Mesendoderm (in vitro differentiated cells): Measurements from ENCODE around the gene NCCRP1.

Experiments
- DNase-seq: peaks from one replicate; pipeline ENCODE4 v3.0.0; 2013
- H2AK5ac ChIP-seq: 2 replicates; pipeline ENCODE4 v1.6.1; 2013; ENCODE audit warnings: low read length, inconsistent platforms
- H2BK120ac ChIP-seq: 2 replicates; pipeline ENCODE4 v1.6.1; 2013; ENCODE audit warnings: low read depth, mild to moderate bottlenecking, low read length, moderate library complexity, mixed read lengths
- H2BK15ac ChIP-seq: replicated peaks from 2 replicates; pipeline ENCODE4 v1.6.1; 2013; ENCODE audit warnings: low read depth, mild to moderate bottlenecking, moderate library complexity
- H2BK5ac ChIP-seq: 2 replicates; pipeline ENCODE4 v1.6.1; 2013; ENCODE audit warnings: low read length, inconsistent platforms
- H3K18ac ChIP-seq: 2 replicates; pipeline ENCODE4 v1.6.1; 2013; ENCODE audit warnings: mild to moderate bottlenecking, low read length, mixed read lengths
- H3K23ac ChIP-seq: one replicate; pipeline ENCODE4 v1.6.1; 2013; ENCODE audit warnings: low read length
- H3K27ac ChIP-seq: 2 replicates; pipeline ENCODE4 v1.5.1; 2013; ENCODE audit warnings: low read depth, mild to moderate bottlenecking, inconsistent platforms, low read length, moderate library complexity
- H3K27me3 ChIP-seq: 2 replicates; pipeline ENCODE4 v1.6.1; 2013; ENCODE audit warnings: low read length, control low read depth, mild to moderate bottlenecking, inconsistent platforms; ENCODE audit not compliant: insufficient read depth, poor library complexity
- H3K36me3 ChIP-seq: 2 replicates; pipeline ENCODE4 v1.6.1; 2013; ENCODE audit warnings: low read length, inconsistent platforms; ENCODE audit not compliant: control insufficient read depth, insufficient read depth
- H3K4ac ChIP-seq: one replicate; pipeline ENCODE4 v1.6.1; 2013; ENCODE audit warnings: low read depth, mild to moderate bottlenecking, low read length, moderate library complexity
- H3K4me1 ChIP-seq: 2 replicates; pipeline ENCODE4 v1.6.1; 2013; ENCODE audit warnings: low read depth, low read length, inconsistent platforms; ENCODE audit not compliant: control insufficient read depth
- H3K4me2 ChIP-seq: 2 replicates; pipeline ENCODE4 v1.6.1; 2013; ENCODE audit warnings: low read length
- H3K4me3 ChIP-seq: 2 replicates; pipeline ENCODE4 v1.5.1; 2013; ENCODE audit warnings: mild to moderate bottlenecking, low read length
- H3K56ac ChIP-seq: one replicate; pipeline ENCODE4 v1.6.1; 2013; ENCODE audit warnings: low read length
- H3K79me1 ChIP-seq: 2 replicates; pipeline ENCODE4 v1.6.1; 2013; ENCODE audit warnings: low read length, inconsistent platforms
- H3K79me2 ChIP-seq: 2 replicates; pipeline ENCODE4 v1.6.1; 2013; ENCODE audit warnings: mild to moderate bottlenecking, low read length; ENCODE audit not compliant: control insufficient read depth, insufficient read depth
- H3K9ac ChIP-seq: 2 replicates; pipeline ENCODE4 v1.6.1; 2013; ENCODE audit warnings: low read length, inconsistent platforms
- H4K5ac ChIP-seq: one replicate; pipeline ENCODE4 v1.6.1; 2013; ENCODE audit warnings: low read length
- H4K8ac ChIP-seq: one replicate; pipeline ENCODE4 v1.6.1; 2013; ENCODE audit warnings: low read depth, mild to moderate bottlenecking, control low read depth, low read length, moderate library complexity
- WGBS: extraction: QIAGEN DNeasy Blood & Tissue Kit; methylation state at CpG from one replicate; pipeline ENCODE4 v1.1.7; 2013; ENCODE audit warnings: low lambda C conversion rate, missing lambda C conversion rate; ENCODE audit not compliant: insufficient coverage; ENCODE audit errors: extremely low coverage; 5-methylcytosine and 5-hydroxymethylcytosine counted together

Gene NCCRP1

DNA sequence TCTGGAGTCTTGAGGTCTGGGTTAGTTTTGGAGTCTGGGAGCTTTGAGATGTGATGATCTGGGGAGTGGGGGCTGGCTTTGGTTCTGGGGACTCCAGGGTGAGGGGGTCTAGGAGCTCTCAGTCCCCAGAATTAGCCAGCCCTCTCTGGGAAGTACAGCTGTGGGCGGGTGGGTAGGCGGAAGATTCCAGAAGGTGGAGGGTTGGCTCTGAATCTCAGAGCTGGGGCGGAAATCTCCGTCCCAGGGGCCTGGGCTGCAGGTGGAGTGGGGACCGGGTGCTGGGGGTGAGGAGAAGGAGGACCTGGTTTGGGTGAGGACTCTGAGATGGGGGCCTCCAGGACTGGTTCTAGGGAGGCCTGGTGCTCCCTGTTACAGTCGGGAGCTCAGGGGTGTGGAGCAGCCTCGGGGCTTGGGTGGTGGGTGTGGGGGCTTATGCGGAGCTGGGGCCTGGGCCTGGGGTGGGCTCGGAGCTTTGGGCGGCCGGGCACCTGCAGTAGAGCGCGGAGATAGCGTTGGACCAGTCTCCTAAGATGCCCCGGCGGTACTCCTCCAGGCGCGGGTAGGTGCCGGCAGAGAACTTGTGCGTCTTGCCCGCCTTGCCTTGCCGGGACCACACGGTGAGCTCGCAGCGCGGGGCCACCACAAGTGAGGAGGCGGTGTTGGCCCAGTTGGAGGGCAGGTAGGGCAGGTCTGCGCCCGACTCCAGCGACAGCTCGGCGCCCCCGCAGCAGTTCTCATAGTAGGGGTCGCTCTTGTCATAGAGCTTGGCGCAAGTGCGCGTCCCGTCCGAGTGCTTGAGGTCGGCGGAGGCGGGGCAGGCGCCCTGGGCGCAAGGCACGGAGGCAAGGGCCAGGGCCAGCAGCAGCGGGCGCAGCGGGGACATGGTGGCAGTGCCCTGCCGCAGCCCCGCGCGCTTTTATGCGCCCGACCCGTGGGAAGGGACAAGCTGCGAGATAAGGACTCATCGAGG is 6.9 kb downstream of the NCCRP1 start, which contains the start of gene SYCN:
TSS of gene SYCN (minus strand) at position 892 of the 970 bp plus-strand sequence. CDS start at position 883, 9 bp downstream.
- H3K79me1 ChIP-seq: no peaks in the 10 kb centered on the region
- H2BK120ac ChIP-seq: no peak within 1 kb of the TSS
- H3K9ac ChIP-seq: no peak within 1 kb of the TSS
- H2BK5ac ChIP-seq: no peak within 1 kb of the TSS
- H4K5ac ChIP-seq: no peak within 1 kb of the TSS
- no peak within 1 kb of the TSS for H3K27ac ChIP-seq
- WGBS: no CpG with 5 or more reads among the region's 57 CpGs
- no peak within 1 kb of the TSS for H3K4me2 ChIP-seq
- no peak within 1 kb of the TSS for H3K4me3 ChIP-seq
- no peaks in the 10 kb centered on the region for H3K4me1 ChIP-seq
- no peak within 1 kb of the TSS for H3K18ac ChIP-seq
- H3K4ac ChIP-seq: no peak within 1 kb of the TSS
- no peak within 1 kb of the TSS for H3K56ac ChIP-seq
- H3K36me3 ChIP-seq: no peaks in the 10 kb centered on the region
- H4K8ac ChIP-seq: no peak within 1 kb of the TSS
- no peak within 1 kb of the TSS for H2BK15ac ChIP-seq
- H2AK5ac ChIP-seq: no peak within 1 kb of the TSS
- H3K23ac ChIP-seq: no peak within 1 kb of the TSS
- no peaks in the 10 kb centered on the region for H3K79me2 ChIP-seq
- DNase-seq: no peak
- no peaks in the 10 kb centered on the region for H3K27me3 ChIP-seq

DNA sequence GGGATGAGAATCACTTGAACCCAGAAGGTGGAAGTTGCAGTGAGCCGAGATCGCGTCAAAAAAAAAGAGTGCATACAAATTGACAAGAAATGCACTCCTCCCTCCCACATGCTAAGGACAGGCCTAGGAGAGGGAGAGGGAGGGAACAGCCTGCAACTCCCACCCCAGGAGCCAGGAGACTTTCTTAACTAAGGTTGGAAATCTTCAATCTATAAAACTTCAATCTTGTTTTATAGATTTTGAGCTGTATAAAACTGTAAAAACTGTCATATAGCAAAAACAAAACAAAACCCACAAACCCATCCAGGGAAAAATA is 8.6 kb downstream of the NCCRP1 start:
- Histone ChIP-seq H3K27ac (no peak overlapping the region), H3K9ac (no peak overlapping the region)

DNA sequence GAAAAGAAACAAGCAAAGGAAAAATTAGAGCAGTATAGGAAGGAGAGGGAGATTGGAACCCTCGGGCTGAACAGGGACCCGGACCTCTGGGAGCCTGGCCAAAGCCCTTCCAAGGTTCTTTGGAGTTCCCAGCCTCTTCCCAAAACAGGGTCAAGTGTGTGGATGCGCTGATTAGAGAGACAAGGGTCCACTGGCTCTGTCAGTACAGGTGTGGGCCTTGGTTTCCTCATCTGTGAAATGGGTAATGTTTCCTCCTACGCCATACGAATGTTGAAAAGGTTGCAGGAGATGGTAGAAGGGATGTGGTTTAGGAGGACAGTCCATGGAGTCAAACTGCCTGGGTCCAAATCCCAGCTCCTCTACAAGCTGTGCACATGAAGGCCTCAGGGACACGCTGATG is 9.4 kb downstream of the NCCRP1 start:
- no peaks in the 10 kb centered on the region for H3K4me1 ChIP-seq
- DNase-seq: no peak
- H4K5ac ChIP-seq: no peak overlapping the region
- no peak overlapping the region for H2BK15ac ChIP-seq
- no peak overlapping the region for H3K27ac ChIP-seq
- H2AK5ac ChIP-seq: no peak overlapping the region
- H3K27me3 ChIP-seq: no peaks in the 10 kb centered on the region
- no peak overlapping the region for H4K8ac ChIP-seq
- H3K36me3 ChIP-seq: no peaks in the 10 kb centered on the region
- H3K79me1 ChIP-seq: no peaks in the 10 kb centered on the region
- no peak overlapping the region for H3K4me2 ChIP-seq
- H3K23ac ChIP-seq: no peak overlapping the region
- no peak overlapping the region for H3K18ac ChIP-seq
- no peak overlapping the region for H3K56ac ChIP-seq
- WGBS: no CpG with 5 or more reads among the region's 6 CpGs
- no peak overlapping the region for H3K9ac ChIP-seq
- no peak overlapping the region for H3K4ac ChIP-seq
- no peak overlapping the region for H2BK5ac ChIP-seq
- H3K79me2 ChIP-seq: no peaks in the 10 kb centered on the region
- no peak overlapping the region for H2BK120ac ChIP-seq
- H3K4me3 ChIP-seq: no peak overlapping the region

More for the DNA sequence above, 8.6 kb downstream of the NCCRP1 start:
- WGBS: no CpG with 5 or more reads among the region's 3 CpGs
- Histone ChIP-seq H3K4me2 (no peak overlapping the region), H3K36me3 (no peaks in the 10 kb centered on the region), H3K18ac (no peak overlapping the region), H3K23ac (no peak overlapping the region), H3K56ac (no peak overlapping the region), H4K8ac (no peak overlapping the region), H2BK120ac (no peak overlapping the region), H3K79me2 (no peaks in the 10 kb centered on the region), H2AK5ac (no peak overlapping the region), H4K5ac (no peak overlapping the region), H3K4me1 (no peaks in the 10 kb centered on the region), H3K79me1 (no peaks in the 10 kb centered on the region), H3K4me3 (no peak overlapping the region), H2BK15ac (no peak overlapping the region), H2BK5ac (no peak overlapping the region), H3K4ac (no peak overlapping the region), H3K27me3 (no peaks in the 10 kb centered on the region)
- no peak for DNase-seq

DNA sequence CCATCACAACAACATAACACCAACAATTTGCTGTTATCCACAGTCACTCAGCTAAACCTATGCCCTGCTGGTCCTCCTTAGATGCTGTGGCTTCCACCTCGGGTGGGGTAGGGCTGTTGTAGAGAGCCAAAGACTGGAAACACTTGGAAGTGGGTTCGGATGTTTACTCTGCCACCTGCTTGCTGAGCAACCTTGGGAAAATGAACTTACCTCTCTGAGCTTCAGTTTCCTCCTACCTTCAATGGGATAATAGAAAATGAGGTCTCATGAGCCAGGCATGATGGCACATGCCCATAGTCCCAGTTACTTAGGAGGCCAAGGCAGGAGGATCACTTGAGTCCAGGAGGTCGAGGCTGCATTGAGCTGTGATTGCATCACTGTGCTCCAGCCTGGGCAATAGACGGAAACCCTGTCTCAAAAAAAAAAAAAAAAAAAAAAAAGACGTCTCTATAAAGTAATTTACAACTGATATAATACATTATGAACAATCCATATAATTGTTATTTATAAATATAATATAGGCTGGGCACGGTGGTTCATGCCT is 10.6 kb downstream of the NCCRP1 start:
- Histone ChIP-seq H3K79me2 (no peaks in the 10 kb centered on the region), H3K18ac (no peak overlapping the region), H2BK120ac (no peak overlapping the region), H3K27ac (no peak overlapping the region), H3K4me1 (no peaks in the 10 kb centered on the region), H2BK5ac (no peak overlapping the region), H4K5ac (no peak overlapping the region), H3K56ac (no peak overlapping the region), H3K36me3 (no peaks in the 10 kb centered on the region), H2AK5ac (no peak overlapping the region), H3K9ac (no peak overlapping the region), H4K8ac (no peak overlapping the region), H3K4me3 (no peak overlapping the region), H3K27me3 (no peaks in the 10 kb centered on the region), H3K23ac (no peak overlapping the region), H3K4ac (no peak overlapping the region), H2BK15ac (no peak overlapping the region), H3K4me2 (no peak overlapping the region), H3K79me1 (no peaks in the 10 kb centered on the region)
- no CpG with 5 or more reads among the region's 6 CpGs for WGBS
- DNase-seq: no peak

DNA sequence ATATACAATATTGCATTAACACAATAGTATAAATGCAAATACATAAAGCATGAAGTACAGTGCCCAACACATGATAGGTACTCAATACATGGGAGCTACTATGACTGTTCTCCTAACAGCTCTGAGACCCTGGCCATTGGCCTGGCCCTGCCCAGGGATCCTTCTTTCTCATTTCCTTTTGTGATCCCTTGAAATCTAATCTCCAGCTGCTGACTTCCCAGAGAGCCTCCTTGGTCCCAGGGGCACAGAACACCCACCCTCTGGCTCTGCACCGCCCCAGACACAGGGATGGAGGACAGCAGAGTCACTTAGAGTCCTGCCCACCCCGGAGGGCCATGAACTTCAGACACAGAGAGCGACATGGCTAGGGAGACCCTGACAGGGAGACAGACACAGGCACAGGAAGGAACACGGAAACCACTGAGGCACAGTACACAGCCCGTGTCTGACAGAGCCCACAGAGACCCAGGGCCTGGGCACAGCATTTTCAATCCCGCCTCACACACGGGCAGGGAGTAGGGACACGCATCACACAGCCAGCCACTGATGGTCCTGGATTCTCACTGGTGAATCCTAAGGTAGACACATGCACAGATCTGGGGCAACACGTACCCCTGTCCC is 11.5 kb downstream of the NCCRP1 start:
- no peak overlapping the region for H3K23ac ChIP-seq
- H4K8ac ChIP-seq: no peak overlapping the region
- no peak overlapping the region for H3K9ac ChIP-seq
- no peaks in the 10 kb centered on the region for H3K27me3 ChIP-seq
- peak overlapping the region; percentile 34 for H3K56ac ChIP-seq
- no peaks in the 10 kb centered on the region for H3K36me3 ChIP-seq
- H3K4me2 ChIP-seq: no peak overlapping the region
- H3K79me1 ChIP-seq: no peaks in the 10 kb centered on the region
- no peak overlapping the region for H2BK120ac ChIP-seq
- H3K4me3 ChIP-seq: no peak overlapping the region
- H3K18ac ChIP-seq: no peak overlapping the region
- H3K79me2 ChIP-seq: no peaks in the 10 kb centered on the region
- H4K5ac ChIP-seq: no peak overlapping the region
- H3K4ac ChIP-seq: no peak overlapping the region
- H2BK5ac ChIP-seq: no peak overlapping the region
- H3K27ac ChIP-seq: no peak overlapping the region
- H2AK5ac ChIP-seq: no peak overlapping the region
- no peaks in the 10 kb centered on the region for H3K4me1 ChIP-seq
- no peak for DNase-seq
- no peak overlapping the region for H2BK15ac ChIP-seq
- whole genome bisulfite sequencing: no CpG with 5 or more reads among the region's 9 CpGs
